GM23248 (cell line): ENCODE data around the gene OR2A14.

Experiments used
- EZH2 ChIP-seq: fragments of 200-600 bp; sonication (generic); IDR thresholded peaks from 2 replicates; pipeline ENCODE4 v1.6.1; 2018; ENCODE audit warnings: antibody characterized with exemption, mild to moderate bottlenecking; ENCODE audit not compliant: insufficient read depth, poor library complexity, severe bottlenecking
- EZH2phosphoT487 ChIP-seq: fragments of 200-600 bp; sonication (generic); IDR thresholded peaks from 2 replicates; pipeline ENCODE4 v1.6.1; 2018; ENCODE audit warnings: antibody characterized with exemption, moderate library complexity, mild to moderate bottlenecking, low read depth; ENCODE audit not compliant: insufficient read depth

- TF ChIP-seq EZH2phosphoT487 (no peak), EZH2 (no peak)
Measured at GRCh38 chr7:144174613-144175012, 51.6 kb downstream of the OR2A14 start.
